Liver (tissue), 9 donors: ENCODE measurements around the gene XRCC6. TPM values are rescaled to one million over a fixed set of nuclear protein-coding genes. Genes with fewer than 3 reads are reported as not detected.

ENCODE experiments used
- DNase-seq: peaks from one replicate; pipeline ENCODE4 v3.0.0-alpha.2; 2017; ENCODE audit warnings: low spot score
- H3K27ac ChIP-seq, 2 donors: one replicate each; pipeline ENCODE4 v1.7.0; 2013; ENCODE audit warnings: inconsistent platforms in 2 of 2, low read length in 2 of 2, control low read depth in 1 of 2, low read depth in 1 of 2, mild to moderate bottlenecking in 1 of 2
- H3K27me3 ChIP-seq, 4 donors: one replicate each; pipeline versions ENCODE4 v1.6.1 to v1.7.0; 2013; ENCODE audit warnings: low read length in 3 of 4, inconsistent platforms in 1 of 4, mild to moderate bottlenecking in 1 of 4, moderate library complexity in 1 of 4; ENCODE audit not compliant: control insufficient read depth in 4 of 4, insufficient read depth in 4 of 4
- H3K36me3 ChIP-seq, 4 donors: one replicate each; pipeline versions ENCODE4 v1.6.1 to v1.7.0; 2013; ENCODE audit warnings: low read length in 3 of 4, mild to moderate bottlenecking in 3 of 4, low read depth in 1 of 4, moderate library complexity in 1 of 4; ENCODE audit not compliant: control insufficient read depth in 4 of 4, insufficient read depth in 3 of 4
- H3K4me1 ChIP-seq, 4 donors: one replicate each; pipeline versions ENCODE4 v1.6.1 to v1.7.0; 2013; ENCODE audit warnings: low read length in 3 of 4, mild to moderate bottlenecking in 3 of 4, moderate library complexity in 1 of 4; ENCODE audit not compliant: control insufficient read depth in 4 of 4, insufficient read depth in 4 of 4
- H3K4me3 ChIP-seq, 3 donors: one replicate each; pipeline versions ENCODE4 v1.6.1 to v1.7.0; 2013; ENCODE audit warnings: low read length in 3 of 3, control low read depth in 1 of 3, low read depth in 1 of 3, mild to moderate bottlenecking in 1 of 3
- H3K9ac ChIP-seq, 2 donors: one replicate each; pipeline ENCODE4 v1.7.0; 2013; ENCODE audit warnings: low read length in 2 of 2, mild to moderate bottlenecking in 2 of 2, moderate library complexity in 2 of 2, control low read depth in 1 of 2, low read depth in 1 of 2
- H3K9me3 ChIP-seq, 4 donors: one replicate each; pipeline versions ENCODE4 v1.6.1 to v1.7.0; 2013; ENCODE audit warnings: low read length in 3 of 4; ENCODE audit not compliant: control insufficient read depth in 4 of 4
- CTCF ChIP-seq: fragments of 150-350 bp; IDR thresholded peaks from 2 replicates; pipeline ENCODE4 v1.5.1; 2017; ENCODE audit warnings: improper control_type of control experiment, low read depth, low read length; ENCODE audit not compliant: missing input control
- EGR1 ChIP-seq, 2 donors: IDR thresholded peaks; 2 replicates each; pipeline ENCODE4 v1.6.1; 2016 to 2018; ENCODE audit warnings: antibody characterized with exemption in 2 of 2, low read depth in 2 of 2
- FOXA1 ChIP-seq: IDR thresholded peaks from 2 replicates; pipeline ENCODE4 v1.6.1; 2016; ENCODE audit warnings: antibody characterized with exemption
- FOXA2 ChIP-seq: IDR thresholded peaks from 2 replicates; pipeline ENCODE4 v1.6.1; 2016; ENCODE audit warnings: antibody characterized with exemption
- GABPA ChIP-seq, 2 donors: IDR thresholded peaks in 1 of 2; conservative IDR thresholded peaks in 1 of 2; 2 replicates each; pipeline ENCODE4 v1.6.1; 2016; ENCODE audit warnings: antibody characterized with exemption in 2 of 2, mild to moderate bottlenecking in 1 of 2, moderate library complexity in 1 of 2
- HNF4A ChIP-seq, 2 donors: conservative IDR thresholded peaks; 2 replicates each; pipeline ENCODE4 v1.6.1; 2016; ENCODE audit warnings: antibody characterized with exemption in 2 of 2, mild to moderate bottlenecking in 2 of 2
- HNF4G ChIP-seq: IDR thresholded peaks from 2 replicates; pipeline ENCODE4 v1.6.1; 2016; ENCODE audit warnings: antibody characterized with exemption
- JUND ChIP-seq, 2 donors: IDR thresholded peaks; 2 replicates each; pipeline ENCODE4 v1.6.1; 2016; ENCODE audit warnings: antibody characterized with exemption in 2 of 2
- MAX ChIP-seq: IDR thresholded peaks from 2 replicates; pipeline ENCODE4 v1.6.1; 2016; ENCODE audit warnings: antibody characterized with exemption
- NR2F2 ChIP-seq: IDR thresholded peaks from 2 replicates; pipeline ENCODE4 v1.6.1; 2016; ENCODE audit warnings: antibody characterized with exemption
- RAD21 ChIP-seq, 2 donors: IDR thresholded peaks; 2 replicates each; pipeline ENCODE4 v1.6.1; 2016; ENCODE audit warnings: antibody characterized with exemption in 2 of 2, mild to moderate bottlenecking in 2 of 2
- REST ChIP-seq: IDR thresholded peaks from 2 replicates; pipeline ENCODE4 v1.6.1; 2016; ENCODE audit warnings: antibody characterized with exemption, mild to moderate bottlenecking
- RXRA ChIP-seq, 2 donors: IDR thresholded peaks; 2 replicates each; pipeline ENCODE4 v1.6.1; 2017 to 2018; ENCODE audit warnings: antibody characterized with exemption in 2 of 2, mild to moderate bottlenecking in 1 of 2
- SP1 ChIP-seq: IDR thresholded peaks from 2 replicates; pipeline ENCODE4 v1.6.1; 2018; ENCODE audit warnings: antibody characterized with exemption, mild to moderate bottlenecking
- TAF1 ChIP-seq: conservative IDR thresholded peaks from 2 replicates; pipeline ENCODE4 v1.6.1; 2016; ENCODE audit warnings: antibody characterized with exemption, mild to moderate bottlenecking
- YY1 ChIP-seq: IDR thresholded peaks from 2 replicates; pipeline ENCODE4 v1.6.1; 2016; ENCODE audit warnings: antibody characterized with exemption, mild to moderate bottlenecking
- ZBTB33 ChIP-seq: IDR thresholded peaks from 2 replicates; pipeline ENCODE4 v1.6.1; 2016; ENCODE audit warnings: antibody characterized with exemption
- WGBS: extraction: QIAGEN DNeasy Blood & Tissue Kit; methylation state at CpG from one replicate; pipeline ENCODE4 v1.1.7; 2013; 5-methylcytosine and 5-hydroxymethylcytosine counted together
- polyA plus RNA-seq, 2 donors: library from polyadenylated mRNA; stranded (reverse) in 1 of 2; unstranded in 1 of 2; fragments of 200-250 nt in 1 of 2; fragments of >200 nt in 1 of 2; fragmentation: Nextera tagmentation in 1 of 2; extraction: Ambion mirVana in 1 of 2; gene quantifications; one replicate each; pipeline versions ENCODE4 v1.2.1 to v1.2.3, GENCODE V29; 2013 to 2015
- total RNA-seq, 2 donors: library from RNA; depleted of rRNA; stranded (reverse); fragments of >200 nt; gene quantifications; one replicate each; pipeline ENCODE4 v1.2.3, GENCODE V29; 2014
- TF ChIP-seq, protein P1 (sequence below): IDR thresholded peaks from 2 replicates; pipeline ENCODE4 v1.6.1; 2016; ENCODE audit warnings: antibody characterized with exemption
- donor health status: healthy.
- donor health status: healthy.
- donor health status: healthy.
- donor health status: healthy.
- donor health status: healthy.

Gene XRCC6
- total and polyA plus RNA-seq, 4 donors: 81.8 to 148 (median 96.0) TPM

- H3K4me3 ChIP-seq: no peak overlapping the region
- no peak overlapping the region for H3K27ac ChIP-seq
- H3K9me3 ChIP-seq: no peaks in the 10 kb centered on the region
- no peaks in the 10 kb centered on the region for H3K27me3 ChIP-seq
- H3K4me1 ChIP-seq: peaks cover 0 to 4% (median 0%) of the 10 kb centered on the region in 4 donors
- peaks cover 9 to 69% (median 60%) of the 10 kb centered on the region in 4 donors for H3K36me3 ChIP-seq
- TF ChIP-seq GABPA (IDR thresholded peaks at IDR 0.05 in 1 of 2, conservative IDR thresholded peaks at IDR 0.05 in 1 of 2): no peak
- no peak for TF ChIP-seq NR2F2
- TF ChIP-seq MAX: no peak
- no peak for TF ChIP-seq RXRA (IDR thresholded peaks at IDR 0.05)
- TF ChIP-seq CTCF: no peak
- no peak for TF ChIP-seq JUND (IDR thresholded peaks at IDR 0.05)
- TF ChIP-seq, protein P1, sequence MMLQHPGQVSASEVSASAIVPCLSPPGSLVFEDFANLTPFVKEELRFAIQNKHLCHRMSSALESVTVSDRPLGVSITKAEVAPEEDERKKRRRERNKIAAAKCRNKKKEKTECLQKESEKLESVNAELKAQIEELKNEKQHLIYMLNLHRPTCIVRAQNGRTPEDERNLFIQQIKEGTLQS: no peak
- TF ChIP-seq EGR1 (IDR thresholded peaks at IDR 0.05; ENCODE audit: low read depth in 2 of 2): no peak
- no peak for TF ChIP-seq FOXA2
- TF ChIP-seq HNF4G: no peak
- no peak for TF ChIP-seq RAD21 (IDR thresholded peaks at IDR 0.05)
- no peak for TF ChIP-seq SP1
- no peak for TF ChIP-seq FOXA1
- no peak for TF ChIP-seq ZBTB33
- TF ChIP-seq TAF1: no peak
- no peak for TF ChIP-seq REST
- no peak for TF ChIP-seq HNF4A (conservative IDR thresholded peaks at IDR 0.05)
- no peak overlapping the region for H3K9ac ChIP-seq
- WGBS: 75% methylated on average over 5 of the region's 5 CpGs
- no peak for DNase-seq
Observed at GRCh38 chr22:41638124-41638523, 17.0 kb downstream of the XRCC6 start.

- DNase-seq: no peak
- Histone ChIP-seq H3K9me3 (no peaks in the 10 kb centered on the region), H3K4me3 (no peak overlapping the region), H3K4me1 (peaks cover 0 to 4% (median 0%) of the 10 kb centered on the region in 4 donors), H3K9ac (no peak overlapping the region), H3K27me3 (no peaks in the 10 kb centered on the region), H3K27ac (no peak overlapping the region), H3K36me3 (peaks cover 9 to 66% (median 58%) of the 10 kb centered on the region in 4 donors)
- TF ChIP-seq SP1 (no peak), JUND (IDR thresholded peaks at IDR 0.05) (no peak), YY1 (no peak), NR2F2 (no peak), FOXA2 (no peak), GABPA (IDR thresholded peaks at IDR 0.05 in 1 of 2, conservative IDR thresholded peaks at IDR 0.05 in 1 of 2) (no peak), ZBTB33 (no peak), EGR1 (IDR thresholded peaks at IDR 0.05; ENCODE audit: low read depth in 2 of 2) (no peak), MAX (no peak), HNF4G (no peak), CTCF (no peak)
- TF ChIP-seq, protein P1: no peak
- 93% methylated on average over 5 of the region's 5 CpGs for WGBS
Observed at GRCh38 chr22:41638748-41639147, 17.7 kb downstream of the XRCC6 start.
